Stimulated activated naive CD8-positive, alpha-beta T cell treated with anti-CD3 and anti-CD28 coated beads, Interleukin-15, Interleukin-2, amounts not matched to agents 100 U/mL and 50 U/mL, for 24 hours (primary cell): ENCODE measurements around the gene LGALS3BP.

Source experiments
- ATAC-seq: fragments of 150-1000 bp; cut with Tn5 transposase; one replicate; pipeline ENCODE4 v1.10.0; 2021
- DNase-seq: peaks from one replicate; pipeline ENCODE4 v3.0.0; 2021

The LGALS3BP gene

GRCh38 chr17:78981010-78981888 is 1.5 kb upstream of the LGALS3BP start:
- DNase-seq (no peak), ATAC-seq (no peak)

GRCh38 chr17:78980624-78980972 is 875 bp upstream of the LGALS3BP start:
- DNase-seq (no peak), ATAC-seq (no peak)

GRCh38 chr17:78977997-78978973 is 1.4 kb downstream of the LGALS3BP start:
- no peak for DNase-seq
- ATAC-seq: no peak

- ATAC-seq (no peak), DNase-seq (no peak)
Measured at GRCh38 chr17:78977681-78977943, 2.1 kb downstream of the LGALS3BP start.

GRCh38 chr17:78976907-78977680 is 2.6 kb downstream of the LGALS3BP start:
- DNase-seq (no peak), ATAC-seq (no peak)

GRCh38 chr17:78974635-78975591 is 4.8 kb downstream of the LGALS3BP start:
- DNase-seq: no peak
- no peak for ATAC-seq

GRCh38 chr17:78973792-78974520 is 5.8 kb downstream of the LGALS3BP start:
- ATAC-seq (no peak), DNase-seq (no peak)

- DNase-seq (no peak), ATAC-seq (no peak)
Measured at GRCh38 chr17:78973196-78973595, 6.5 kb downstream of the LGALS3BP start.

- ATAC-seq: no peak
- DNase-seq: no peak
Measured at GRCh38 chr17:78972507-78973105, 7.1 kb downstream of the LGALS3BP start.

- no peak for ATAC-seq
Measured at GRCh38 chr17:78971756-78972506, 7.8 kb downstream of the LGALS3BP start.

GRCh38 chr17:78970834-78971755 is 8.6 kb downstream of the LGALS3BP start:
- DNase-seq (peak; percentile 83), ATAC-seq (peak; percentile 62)

More at GRCh38 chr17:78971756-78972506, 7.8 kb downstream of the LGALS3BP start:
- DNase-seq: no peak

GRCh38 chr17:78969865-78970264 is 9.9 kb downstream of the LGALS3BP start:
- DNase-seq (no peak), ATAC-seq (no peak)

GRCh38 chr17:78967782-78968362 is 11.9 kb downstream of the LGALS3BP start:
- DNase-seq (no peak), ATAC-seq (peak; percentile 45)

GRCh38 chr17:78966910-78967600 is 12.7 kb downstream of the LGALS3BP start:
- no peak for DNase-seq
- no peak for ATAC-seq

- DNase-seq (no peak), ATAC-seq (no peak)
Measured at GRCh38 chr17:78966123-78966813, 13.5 kb downstream of the LGALS3BP start.

GRCh38 chr17:78965491-78965924 is 14.2 kb downstream of the LGALS3BP start:
- DNase-seq: no peak
- ATAC-seq: no peak

GRCh38 chr17:78963378-78963777 is 16.3 kb downstream of the LGALS3BP start:
- ATAC-seq (no peak), DNase-seq (no peak)
